Fibroblast of villous mesenchyme (primary cell): Measurements from ENCODE around the gene KCNMB2. TPM values are rescaled to one million over a fixed set of nuclear protein-coding genes. Genes with fewer than 3 reads are reported as not detected.

Source experiments
- DNase-seq: peaks from one replicate; pipeline ENCODE4 v3.0.0-alpha.2; 2010; ENCODE audit warnings: low read depth
- H3K4me3 ChIP-seq: 2 replicates; pipeline ENCODE4 v1.5.1; 2011; ENCODE audit warnings: low read depth, mild to moderate bottlenecking, low read length
- CTCF ChIP-seq: IDR thresholded peaks from 2 replicates; pipeline ENCODE4 v1.5.1; 2012; ENCODE audit warnings: low read depth, mild to moderate bottlenecking, low read length; ENCODE audit not compliant: insufficient read depth
- total RNA-seq: library from RNA; depleted of rRNA; stranded (reverse); fragments of >200 nt; gene quantifications from 2 replicates; pipeline ENCODE4 v1.2.3, GENCODE V29; 2012

The KCNMB2 gene
- total RNA-seq, 1 donor, result not detected

- H3K4me3 ChIP-seq, result no peak overlapping the region
- no peak for TF ChIP-seq CTCF
- peak; percentile 64 for DNase-seq
These were observed 287.5 kb downstream of the KCNMB2 start for GRCh38 chr3:178823591-178824246.

GRCh38 chr3:178826435-178827123, 290.3 kb downstream of the KCNMB2 start:
- H3K4me3 ChIP-seq, result no peak overlapping the region
- DNase-seq, result no peak
- TF ChIP-seq CTCF, result no peak

GRCh38 chr3:178827285-178827856, 291.1 kb downstream of the KCNMB2 start:
- TF ChIP-seq CTCF, result no peak
- no peak for DNase-seq
- H3K4me3 ChIP-seq, result no peak overlapping the region

- no peak for DNase-seq
- TF ChIP-seq CTCF, result no peak
- H3K4me3 ChIP-seq, result no peak overlapping the region
These were observed 297.5 kb downstream of the KCNMB2 start for GRCh38 chr3:178833695-178834094.

- no peak for DNase-seq
- TF ChIP-seq CTCF, result no peak
- no peak overlapping the region for H3K4me3 ChIP-seq
These were observed 298.8 kb downstream of the KCNMB2 start for GRCh38 chr3:178835033-178835432.

GRCh38 chr3:178837512-178837911, 301.3 kb downstream of the KCNMB2 start:
- TF ChIP-seq CTCF, result no peak
- no peak for DNase-seq

More at GRCh38 chr3:178837512-178837911, 301.3 kb downstream of the KCNMB2 start:
- H3K4me3 ChIP-seq, result no peak overlapping the region
